Measurements from ENCODE around the gene CUTA.

DNA sequence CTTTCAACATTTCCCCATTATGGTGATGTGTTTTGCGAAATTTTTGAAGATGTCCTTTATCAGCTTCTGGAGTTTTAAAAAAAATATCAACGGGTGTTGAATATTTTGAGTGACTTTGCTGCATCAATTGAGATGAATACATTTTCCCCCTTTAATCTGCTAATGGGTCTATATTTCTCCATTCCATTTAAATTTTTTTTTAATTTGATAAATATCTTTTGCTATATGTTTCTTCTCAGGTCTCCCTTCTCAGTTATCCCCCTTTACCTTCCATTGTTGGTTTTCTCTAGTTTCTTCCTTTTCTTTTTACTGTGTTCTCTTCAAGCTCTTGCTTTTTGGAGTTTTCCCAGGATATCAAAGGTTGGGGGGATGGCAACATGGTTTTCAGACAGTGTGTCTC lies 27.7 kb downstream of the CUTA start:
- TF ChIP-seq, protein P1, sequence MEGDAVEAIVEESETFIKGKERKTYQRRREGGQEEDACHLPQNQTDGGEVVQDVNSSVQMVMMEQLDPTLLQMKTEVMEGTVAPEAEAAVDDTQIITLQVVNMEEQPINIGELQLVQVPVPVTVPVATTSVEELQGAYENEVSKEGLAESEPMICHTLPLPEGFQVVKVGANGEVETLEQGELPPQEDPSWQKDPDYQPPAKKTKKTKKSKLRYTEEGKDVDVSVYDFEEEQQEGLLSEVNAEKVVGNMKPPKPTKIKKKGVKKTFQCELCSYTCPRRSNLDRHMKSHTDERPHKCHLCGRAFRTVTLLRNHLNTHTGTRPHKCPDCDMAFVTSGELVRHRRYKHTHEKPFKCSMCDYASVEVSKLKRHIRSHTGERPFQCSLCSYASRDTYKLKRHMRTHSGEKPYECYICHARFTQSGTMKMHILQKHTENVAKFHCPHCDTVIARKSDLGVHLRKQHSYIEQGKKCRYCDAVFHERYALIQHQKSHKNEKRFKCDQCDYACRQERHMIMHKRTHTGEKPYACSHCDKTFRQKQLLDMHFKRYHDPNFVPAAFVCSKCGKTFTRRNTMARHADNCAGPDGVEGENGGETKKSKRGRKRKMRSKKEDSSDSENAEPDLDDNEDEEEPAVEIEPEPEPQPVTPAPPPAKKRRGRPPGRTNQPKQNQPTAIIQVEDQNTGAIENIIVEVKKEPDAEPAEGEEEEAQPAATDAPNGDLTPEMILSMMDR (IDR thresholded peaks at IDR 0.05): no peak
- no peak for TF ChIP-seq POLR2A (IDR thresholded peaks at IDR 0.05)

All from breast epithelium (tissue), 3 donors.